ENCODE results near the gene SUPT16H. TPM values are rescaled to one million over a fixed set of nuclear protein-coding genes. Genes with fewer than 3 reads are reported as not detected.

SUPT16H gene
- total RNA-seq, 1 experiment from 2014 or later = 98.3 TPM

GRCh38 chr14:21419528-21419927, 35.7 kb upstream of the SUPT16H start:
- Mint-ChIP-seq H3K9me3 (ENCODE audit: unreplicated experiment) (no peaks in the 10 kb centered on the region), H3K36me3 (ENCODE audit: insufficient read depth, unreplicated experiment) (peaks cover 99% of the 10 kb centered on the region), H3K4me1 (ENCODE audit: insufficient read depth, unreplicated experiment) (no peaks in the 10 kb centered on the region), H3K4me3 (ENCODE audit: unreplicated experiment) (no peak overlapping the region), H3K27ac (ENCODE audit: low read depth, unreplicated experiment) (no peak overlapping the region), H3K27me3 (ENCODE audit: insufficient read depth, unreplicated experiment) (no peaks in the 10 kb centered on the region)
- ChIA-PET CTCF (interaction anchor here (0.6 kb wide), 1 partner anchor 243 kb away, joined by 3 read pairs; no protein-coding TSS in a partner anchor), POLR2A (no interaction called here)
- no peak for TF ChIP-seq CTCF (IDR thresholded peaks at IDR 0.05; ENCODE audit: unreplicated experiment)
- DNase-seq (ENCODE audit: unreplicated experiment) = no peak
- intact Hi-C loops (cut with micrococcal nuclease) = no loop called here
- BruUV-seq (replicated peaks) = no TSS peak

DNA sequence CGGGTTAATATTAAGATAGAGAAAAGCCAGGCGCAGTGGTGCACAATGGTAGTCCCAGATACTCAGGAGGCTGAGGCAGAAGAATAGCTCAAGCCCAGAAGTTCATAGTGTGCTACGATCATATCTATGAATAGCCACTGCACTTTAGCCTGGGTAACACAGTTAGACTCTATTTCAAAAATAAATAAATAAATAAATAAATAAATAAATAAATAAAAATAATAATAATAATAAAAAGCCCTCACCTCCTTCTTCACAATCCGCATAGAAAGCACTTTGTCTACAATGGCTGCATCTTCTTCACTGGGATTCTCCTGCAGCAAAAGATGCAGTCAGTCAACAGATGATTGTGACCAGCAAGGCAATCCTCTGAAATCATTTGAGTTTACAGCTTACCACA, 31.5 kb upstream of the SUPT16H start:
- intact Hi-C loops (cut with micrococcal nuclease) = no loop called here
- ChIA-PET POLR2A (interaction anchor here (0.8 to 1.9 kb wide), 4 partner anchors 9 to 31 kb away, joined by 3 to 8 read pairs (median 4); partner anchors contain the start of gene SUPT16H), CTCF (interaction anchor here (0.6 to 1.0 kb wide), 2 partner anchors 21 to 384 kb away, joined by 3 read pairs; no protein-coding TSS in a partner anchor)
- H3K27me3 Mint-ChIP-seq (ENCODE audit: insufficient read depth, unreplicated experiment) = no peaks in the 10 kb centered on the region
- peaks cover 99% of the 10 kb centered on the region for H3K36me3 Mint-ChIP-seq (ENCODE audit: insufficient read depth, unreplicated experiment)
- no TSS peak for BruUV-seq (replicated peaks)
- H3K27ac Mint-ChIP-seq (ENCODE audit: low read depth, unreplicated experiment) = no peak overlapping the region
- H3K4me3 Mint-ChIP-seq (ENCODE audit: unreplicated experiment) = no peak overlapping the region
- H3K9me3 Mint-ChIP-seq (ENCODE audit: unreplicated experiment) = no peaks in the 10 kb centered on the region
- no peak for DNase-seq (ENCODE audit: unreplicated experiment)
- H3K4me1 Mint-ChIP-seq (ENCODE audit: insufficient read depth, unreplicated experiment) = no peaks in the 10 kb centered on the region
- TF ChIP-seq CTCF (IDR thresholded peaks at IDR 0.05; ENCODE audit: unreplicated experiment) = no peak

- peaks cover 2% of the 10 kb centered on the region for H3K4me1 Mint-ChIP-seq (ENCODE audit: insufficient read depth, unreplicated experiment)
- ChIA-PET CTCF (interaction anchor here (0.6 kb wide), 1 partner anchor 1060 kb away, joined by 3 read pairs; no protein-coding TSS in a partner anchor), POLR2A (interaction anchor here (1.9 kb wide), 1 partner anchor 30 kb away, joined by 8 read pairs; the partner anchor contains the start of gene SUPT16H)
- intact Hi-C loops (cut with micrococcal nuclease) = no loop called here
- no peak overlapping the region for H3K27ac Mint-ChIP-seq (ENCODE audit: low read depth, unreplicated experiment)
- no peak for DNase-seq (ENCODE audit: unreplicated experiment)
- H3K36me3 Mint-ChIP-seq (ENCODE audit: insufficient read depth, unreplicated experiment) = peaks cover 99% of the 10 kb centered on the region
- no peak overlapping the region for H3K4me3 Mint-ChIP-seq (ENCODE audit: unreplicated experiment)
- BruUV-seq (replicated peaks) = no TSS peak
- H3K9me3 Mint-ChIP-seq (ENCODE audit: unreplicated experiment) = no peaks in the 10 kb centered on the region
- no peak for TF ChIP-seq CTCF (IDR thresholded peaks at IDR 0.05; ENCODE audit: unreplicated experiment)
- no peaks in the 10 kb centered on the region for H3K27me3 Mint-ChIP-seq (ENCODE audit: insufficient read depth, unreplicated experiment)
Measured at GRCh38 chr14:21414137-21414631, 30.4 kb upstream of the SUPT16H start.

GRCh38 chr14:21408147-21408546, 24.3 kb upstream of the SUPT16H start:
- peak; percentile 62 for DNase-seq (ENCODE audit: unreplicated experiment)
- POLR2A ChIA-PET = interaction anchor here (0.6 to 2.7 kb wide), 5 partner anchors 12 to 62 kb away, joined by 3 to 10 read pairs (median 6); partner anchors contain the start of gene SUPT16H
- TF ChIP-seq CTCF (IDR thresholded peaks at IDR 0.05; ENCODE audit: unreplicated experiment) = no peak
- no peak overlapping the region for H3K27ac Mint-ChIP-seq (ENCODE audit: low read depth, unreplicated experiment)
- H3K36me3 Mint-ChIP-seq (ENCODE audit: insufficient read depth, unreplicated experiment) = peaks cover 100% of the 10 kb centered on the region
- CTCF ChIA-PET = interaction anchor here (0.6 to 1.4 kb wide), 4 partner anchors 15 to 90 kb away, joined by 3 read pairs; no protein-coding TSS in a partner anchor
- H3K4me3 Mint-ChIP-seq (ENCODE audit: unreplicated experiment) = no peak overlapping the region
- H3K9me3 Mint-ChIP-seq (ENCODE audit: unreplicated experiment) = no peaks in the 10 kb centered on the region
- intact Hi-C loops (cut with micrococcal nuclease) = loop anchor here (1.0 to 10.0 kb wide), 2 partner anchors 47 to 147 kb away; no protein-coding TSS in a partner anchor
- H3K27me3 Mint-ChIP-seq (ENCODE audit: insufficient read depth, unreplicated experiment) = no peaks in the 10 kb centered on the region
- no TSS peak for BruUV-seq (replicated peaks)
- H3K4me1 Mint-ChIP-seq (ENCODE audit: insufficient read depth, unreplicated experiment) = peaks cover 12% of the 10 kb centered on the region
